SJCRH30 (cell line): ENCODE data around the gene WDR13. TPM values are rescaled to one million over a fixed set of nuclear protein-coding genes. Genes with fewer than 3 reads are reported as not detected.
"Not testable (repeated sequence)": the region's sequence is repeated elsewhere in the genome, so short reads cannot be mapped to it uniquely, and the experiment has no call there.

Experiments used
- DNase-seq, 2 experiments: peaks; one replicate each; pipeline ENCODE4 v3.0.0-alpha.2; 2015 to 2020
- H3K27ac ChIP-seq: fragments of 250-450 bp; sonication (Bioruptor Pico); 2 replicates; pipeline ENCODE4 v1.5.1; 2020; ENCODE audit warnings: mild to moderate bottlenecking, moderate library complexity
- H3K27me3 ChIP-seq: fragments of 250-450 bp; sonication (Bioruptor Pico); 2 replicates; pipeline ENCODE4 v1.5.1; 2020; ENCODE audit warnings: mild to moderate bottlenecking, moderate library complexity
- H3K36me3 ChIP-seq: fragments of 250-450 bp; sonication (Bioruptor Pico); 2 replicates; pipeline ENCODE4 v1.5.1; 2020; ENCODE audit warnings: mild to moderate bottlenecking, moderate library complexity
- H3K4me1 ChIP-seq: fragments of 250-450 bp; sonication (Bioruptor Pico); 2 replicates; pipeline ENCODE4 v1.5.1; 2020; ENCODE audit warnings: mild to moderate bottlenecking, moderate library complexity
- H3K4me3 ChIP-seq: fragments of 250-450 bp; sonication (Bioruptor Pico); 2 replicates; pipeline ENCODE4 v1.5.1; 2020; ENCODE audit warnings: mild to moderate bottlenecking, moderate library complexity
- H3K9me3 ChIP-seq: fragments of 250-450 bp; sonication (Bioruptor Pico); replicated peaks from 2 replicates; pipeline ENCODE4 v1.5.1; 2020; ENCODE audit warnings: mild to moderate bottlenecking, moderate library complexity
- total RNA-seq: library from RNA; depleted of rRNA; stranded (reverse); fragments of >200 nt; shearing (Covaris generic); gene quantifications from 2 replicates; pipeline ENCODE4 v1.2.3, GENCODE V29; 2014

WDR13 gene
- total RNA-seq, 1 experiment from 2014 or later = 19.9 TPM

DNA sequence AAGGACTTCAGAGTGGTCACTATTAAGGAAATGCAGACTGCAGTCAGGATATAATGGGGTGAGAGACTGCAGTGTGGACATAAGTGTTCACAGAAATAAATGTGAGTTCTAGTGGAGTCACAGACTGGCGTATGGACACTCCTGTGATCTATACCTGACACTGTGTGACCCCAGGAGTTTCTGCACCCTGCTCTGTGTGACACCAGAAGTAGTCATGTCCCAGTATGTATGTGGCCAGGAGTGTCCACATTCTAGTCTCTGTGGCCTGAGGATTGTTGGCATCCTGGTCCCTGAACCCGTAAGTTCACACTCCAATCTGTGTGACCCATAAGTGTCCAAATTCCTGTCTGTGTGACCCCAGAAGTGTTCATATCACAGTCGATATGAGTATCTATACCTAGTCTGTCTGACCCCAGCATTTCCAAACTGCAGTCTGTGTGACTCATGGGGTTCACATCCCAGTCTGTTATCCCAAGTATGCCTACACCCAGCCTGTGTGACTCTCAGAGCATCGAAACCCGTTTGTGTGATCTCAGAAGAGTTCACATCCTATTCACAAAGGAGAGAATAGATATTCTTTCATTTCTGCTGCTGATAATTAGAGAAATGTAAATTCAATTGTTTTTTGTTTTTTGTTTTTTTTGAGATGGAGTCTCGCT, 16.3 kb downstream of the WDR13 start:
- H3K4me1 ChIP-seq = no peaks in the 10 kb centered on the region
- no peak overlapping the region for H3K4me3 ChIP-seq
- no peak overlapping the region for H3K27ac ChIP-seq
- H3K27me3 ChIP-seq = no peaks in the 10 kb centered on the region
- H3K36me3 ChIP-seq = no peaks in the 10 kb centered on the region
- H3K9me3 ChIP-seq = no peaks in the 10 kb centered on the region
- no peak for DNase-seq

DNA sequence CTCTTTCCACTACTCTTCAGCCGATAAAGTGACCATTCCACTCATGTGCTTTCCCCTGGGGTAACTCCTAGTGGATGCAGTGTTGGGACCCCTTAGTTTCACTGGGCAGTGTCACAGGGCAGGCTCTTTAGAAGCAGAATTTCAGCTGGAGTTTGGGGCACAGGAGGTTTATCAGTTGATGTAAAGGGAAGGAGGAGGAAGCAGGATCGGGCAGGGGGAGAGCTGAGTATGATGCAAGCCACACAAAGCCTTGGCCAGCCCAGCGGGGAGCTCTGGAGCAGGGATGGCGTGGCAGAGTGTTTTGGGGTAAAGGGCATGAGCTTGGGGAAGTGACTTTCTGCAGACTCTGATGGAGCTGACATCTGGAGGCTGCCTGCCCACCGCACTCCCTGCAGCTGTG, 19.3 kb downstream of the WDR13 start:
- no peaks in the 10 kb centered on the region for H3K27me3 ChIP-seq
- no peaks in the 10 kb centered on the region for H3K36me3 ChIP-seq
- H3K4me3 ChIP-seq = no peak overlapping the region
- no peak for DNase-seq
- no peaks in the 10 kb centered on the region for H3K4me1 ChIP-seq
- no peak overlapping the region for H3K27ac ChIP-seq
- no peaks in the 10 kb centered on the region for H3K9me3 ChIP-seq

DNA sequence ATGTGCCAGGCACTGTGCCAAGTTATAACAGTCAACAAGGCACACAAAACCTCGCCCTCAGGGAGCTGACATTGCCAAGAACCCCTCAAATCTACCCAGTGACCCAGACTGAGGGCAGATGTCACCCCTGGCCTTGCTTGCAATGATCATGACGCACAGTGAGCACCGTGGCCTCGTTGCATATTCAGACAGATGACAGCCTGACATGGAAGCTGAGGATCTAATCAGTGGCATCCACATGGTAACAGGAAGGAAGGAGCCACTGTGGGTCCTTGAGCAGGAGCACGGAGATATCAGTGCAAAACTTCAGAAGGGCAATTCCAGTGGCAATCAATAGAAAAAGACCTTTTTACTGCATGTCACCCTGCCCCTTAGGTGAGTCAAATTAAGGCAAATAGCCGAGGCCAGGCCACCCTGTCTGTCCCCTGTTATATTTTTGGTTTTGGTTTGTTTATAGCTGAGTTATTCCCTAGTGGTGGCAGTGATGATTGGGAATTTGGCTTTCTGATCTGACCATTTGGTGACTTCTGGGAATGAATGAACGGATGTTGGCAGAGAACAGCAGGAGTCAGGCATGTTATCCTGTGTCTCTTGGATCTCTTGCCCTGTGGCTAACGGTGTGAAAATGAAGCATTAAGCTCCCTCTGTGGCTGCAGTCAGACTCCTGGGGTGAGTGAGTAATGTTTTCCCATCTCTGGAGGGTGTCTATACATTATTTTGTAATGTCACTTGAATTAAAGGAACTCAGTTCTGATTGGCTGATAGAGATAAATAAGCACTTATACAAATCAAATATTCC, 20.4 kb downstream of the WDR13 start:
- no peaks in the 10 kb centered on the region for H3K9me3 ChIP-seq
- no peak for DNase-seq
- no peaks in the 10 kb centered on the region for H3K36me3 ChIP-seq
- no peaks in the 10 kb centered on the region for H3K4me1 ChIP-seq
- H3K27ac ChIP-seq = no peak overlapping the region
- no peak overlapping the region for H3K4me3 ChIP-seq
- H3K27me3 ChIP-seq = no peaks in the 10 kb centered on the region

DNA sequence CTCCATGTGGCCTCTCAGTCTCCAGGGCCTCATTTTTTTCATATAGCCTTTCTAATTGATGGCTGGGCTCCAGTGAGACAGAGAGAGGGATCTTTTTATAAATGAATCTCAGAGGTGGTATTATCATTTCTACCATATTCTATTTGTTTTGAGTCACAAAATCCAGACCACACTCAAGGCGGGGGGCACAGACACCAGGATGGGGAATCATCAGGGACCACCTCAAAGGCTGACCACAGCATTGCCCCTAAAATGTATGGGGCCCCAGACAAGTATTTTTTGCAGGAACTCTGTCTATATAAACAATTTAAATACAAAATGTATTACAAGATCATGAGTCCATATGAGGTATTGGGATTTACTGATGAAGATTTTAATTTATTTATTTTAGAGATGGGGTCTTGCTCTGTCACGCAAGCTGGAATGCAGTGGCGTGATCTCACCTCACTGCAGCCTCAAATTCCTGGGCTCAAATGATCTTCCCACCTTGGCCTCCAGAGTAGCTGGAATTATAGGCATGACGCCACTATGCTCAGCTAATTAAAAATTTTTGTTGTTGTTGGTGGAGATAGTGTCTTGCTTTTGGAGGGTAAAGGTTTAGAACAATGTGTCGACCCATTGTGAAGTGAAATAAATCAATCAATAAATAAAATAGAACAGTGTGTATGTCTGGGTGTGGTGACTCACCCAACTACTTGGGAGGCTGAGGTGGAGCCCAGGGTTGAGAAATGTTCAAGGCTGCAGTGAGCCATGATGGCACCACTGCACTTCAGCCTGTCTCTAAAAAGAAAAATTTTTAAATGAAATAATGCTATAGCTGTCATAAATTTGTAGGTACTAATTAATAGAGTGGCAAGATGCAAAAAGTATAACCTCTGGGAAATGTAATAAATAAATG, 29.4 kb downstream of the WDR13 start:
- no peaks in the 10 kb centered on the region for H3K4me1 ChIP-seq
- no peak overlapping the region for H3K27ac ChIP-seq
- no peaks in the 10 kb centered on the region for H3K36me3 ChIP-seq
- H3K9me3 ChIP-seq = no peaks in the 10 kb centered on the region
- DNase-seq = no peak
- H3K4me3 ChIP-seq = no peak overlapping the region
- no peaks in the 10 kb centered on the region for H3K27me3 ChIP-seq

DNA sequence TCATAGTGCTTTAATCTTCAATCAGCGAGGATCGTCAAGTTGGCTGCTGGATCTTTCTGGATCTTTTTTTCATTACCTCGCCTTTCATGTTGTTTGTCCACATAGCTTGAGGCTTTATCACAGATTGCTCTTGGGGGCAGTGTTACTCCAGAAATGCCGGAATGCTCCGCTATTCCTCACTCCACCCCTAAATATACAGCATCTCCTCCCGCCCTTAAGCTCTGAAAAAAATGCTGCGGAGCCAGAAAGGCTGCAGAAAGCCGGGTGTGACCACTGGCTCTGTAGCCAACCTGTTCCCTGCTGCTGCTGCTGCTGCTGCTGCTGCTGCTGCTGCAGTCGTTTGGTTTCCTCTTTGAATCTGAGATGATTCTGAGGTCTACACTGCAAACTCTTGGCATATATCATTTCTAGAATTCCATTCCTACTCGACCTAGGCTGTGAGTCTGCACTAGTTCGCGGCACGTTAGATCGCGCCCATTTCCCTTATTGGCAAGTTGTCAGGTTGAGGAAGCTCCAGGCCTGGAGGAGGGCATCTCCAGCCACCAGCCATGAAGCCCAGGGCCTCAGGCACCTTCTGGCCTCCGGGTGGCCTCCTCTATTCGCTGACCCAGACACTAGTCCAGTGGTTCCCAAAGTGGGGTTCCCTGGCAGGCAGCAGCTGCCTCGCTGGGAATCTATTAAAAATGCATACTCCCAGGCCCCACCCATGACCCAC, 34.2 kb downstream of the WDR13 start:
- Histone ChIP-seq H3K27me3 (no peaks in the 10 kb centered on the region), H3K36me3 (no peaks in the 10 kb centered on the region), H3K27ac (no peak overlapping the region), H3K4me1 (no peaks in the 10 kb centered on the region), H3K9me3 (no peaks in the 10 kb centered on the region), H3K4me3 (no peak overlapping the region)
- DNase-seq = peak; percentile 73 to 78

DNA sequence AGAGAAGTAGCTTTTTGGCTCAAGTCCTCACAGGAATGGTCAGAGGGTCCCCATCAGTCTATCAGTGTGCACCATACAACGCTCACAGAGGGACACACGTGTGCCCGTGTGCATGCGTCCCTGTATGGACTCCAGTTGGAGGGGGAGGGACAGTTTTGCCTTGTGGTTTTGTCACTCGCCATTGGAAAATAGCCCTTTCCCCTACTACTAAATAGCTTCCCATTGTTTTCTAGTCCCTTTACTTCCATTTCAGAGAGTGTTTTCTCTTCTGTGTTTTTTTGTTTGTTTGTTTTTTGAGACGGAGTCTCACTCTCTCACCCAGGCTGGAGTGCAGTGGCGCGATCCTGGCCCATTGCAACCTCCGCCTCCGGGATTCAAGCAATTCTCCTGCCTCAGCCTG, 34.9 kb downstream of the WDR13 start:
- H3K27me3 ChIP-seq = no peaks in the 10 kb centered on the region
- H3K4me3 ChIP-seq = no peak overlapping the region
- no peaks in the 10 kb centered on the region for H3K36me3 ChIP-seq
- H3K9me3 ChIP-seq = no peaks in the 10 kb centered on the region
- no peak overlapping the region for H3K27ac ChIP-seq
- DNase-seq = no peak
- H3K4me1 ChIP-seq = no peaks in the 10 kb centered on the region

DNA sequence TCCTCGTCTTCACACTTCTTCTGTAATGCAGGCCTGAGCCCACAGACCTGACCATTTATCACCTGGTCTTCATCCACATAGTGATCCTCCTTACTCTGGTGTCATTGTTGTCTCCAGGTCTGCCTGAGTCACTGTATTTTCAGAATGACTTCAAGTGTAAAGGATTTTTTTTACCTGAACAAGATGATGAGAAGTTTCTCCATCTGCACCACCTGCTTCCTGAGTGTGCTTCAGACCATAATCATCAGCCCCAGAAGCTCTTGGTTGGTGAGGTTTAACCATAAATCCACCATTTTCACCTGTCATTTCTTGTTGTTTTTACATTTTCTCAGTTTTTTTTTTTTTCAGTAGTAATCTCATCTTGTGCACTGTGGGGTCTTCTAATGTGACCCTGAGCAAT, 39.0 kb downstream of the WDR13 start:
- H3K36me3 ChIP-seq = no peaks in the 10 kb centered on the region
- H3K9me3 ChIP-seq = no peaks in the 10 kb centered on the region
- no peak overlapping the region for H3K4me3 ChIP-seq
- DNase-seq = no peak
- H3K27me3 ChIP-seq = no peaks in the 10 kb centered on the region
- H3K4me1 ChIP-seq = no peaks in the 10 kb centered on the region
- no peak overlapping the region for H3K27ac ChIP-seq

DNA sequence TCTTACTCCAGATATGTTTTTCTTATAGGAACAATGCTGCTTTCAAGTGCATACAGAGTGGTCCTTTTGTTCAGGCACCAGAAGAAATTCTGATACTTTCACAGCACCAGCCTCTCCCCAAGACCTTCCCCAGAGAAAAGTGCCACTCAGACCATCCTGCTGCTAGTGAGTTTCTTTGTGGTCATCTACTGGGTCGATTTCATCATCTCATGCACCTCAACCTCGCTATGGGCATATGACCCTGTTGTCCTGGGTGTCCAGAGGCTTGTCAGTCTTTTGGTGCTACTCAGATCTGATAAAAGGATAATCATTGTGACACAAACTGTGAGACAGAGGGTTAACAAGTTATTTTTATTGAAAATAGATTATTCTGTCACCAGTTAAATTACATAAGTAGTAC, 39.5 kb downstream of the WDR13 start:
- H3K27me3 ChIP-seq = no peaks in the 10 kb centered on the region
- no peak overlapping the region for H3K4me3 ChIP-seq
- no peaks in the 10 kb centered on the region for H3K36me3 ChIP-seq
- H3K4me1 ChIP-seq = no peaks in the 10 kb centered on the region
- DNase-seq = no peak
- no peaks in the 10 kb centered on the region for H3K9me3 ChIP-seq
- H3K27ac ChIP-seq = no peak overlapping the region

DNA sequence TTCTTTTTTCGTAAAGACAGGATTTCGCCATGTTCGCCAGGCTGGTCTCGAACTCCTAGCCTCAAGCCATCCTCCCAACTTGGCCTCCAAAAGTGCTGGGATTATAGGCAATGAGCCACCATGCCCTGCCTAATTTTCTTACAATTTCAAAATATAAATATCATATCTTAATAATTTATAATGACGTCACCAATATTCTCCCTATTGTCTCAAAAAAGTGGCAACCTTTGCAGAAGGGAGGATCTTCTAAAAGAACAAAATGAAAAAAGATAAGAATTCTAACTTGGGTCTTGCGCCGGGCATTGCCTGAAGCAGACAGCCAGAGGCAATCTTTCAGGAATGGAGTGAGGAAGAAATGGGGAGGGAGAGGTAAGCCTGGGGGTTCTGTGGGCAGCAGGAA, 48.4 kb downstream of the WDR13 start:
- Histone ChIP-seq H3K4me1 (peaks cover 4% of the 10 kb centered on the region; the same call in 1 of the 2 replicates), H3K27me3 (no peaks in the 10 kb centered on the region), H3K4me3 (no peak overlapping the region), H3K36me3 (no peaks in the 10 kb centered on the region), H3K27ac (no peak overlapping the region), H3K9me3 (no peaks in the 10 kb centered on the region)
- no peak for DNase-seq

DNA sequence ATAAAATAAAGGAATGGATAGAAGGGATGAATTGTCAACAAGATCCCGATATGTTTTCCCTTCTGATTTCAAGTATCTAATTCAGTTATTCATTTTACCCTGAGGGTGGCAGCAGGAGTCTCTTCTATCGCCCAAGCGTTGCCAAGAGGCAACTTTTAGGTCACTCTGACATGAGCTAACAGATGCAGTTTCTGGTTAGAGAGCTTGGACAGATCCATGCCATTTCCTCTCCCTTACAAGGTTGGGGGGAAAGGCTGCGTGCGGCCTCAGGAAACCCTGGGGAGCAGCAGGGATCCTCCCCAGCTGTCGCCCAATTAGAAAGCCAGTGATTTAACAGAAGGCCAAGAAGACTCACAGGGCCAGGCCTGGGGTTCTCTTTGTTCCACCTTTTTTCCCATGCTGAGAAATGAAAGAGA, 51.1 kb downstream of the WDR13 start:
- Histone ChIP-seq H3K9me3 (no peaks in the 10 kb centered on the region), H3K27ac (peak overlapping the region; percentile 56), H3K27me3 (no peaks in the 10 kb centered on the region), H3K4me3 (no peak overlapping the region), H3K4me1 (peaks cover 4% of the 10 kb centered on the region; the same call in 1 of the 2 replicates), H3K36me3 (no peaks in the 10 kb centered on the region)
- DNase-seq = peak; percentile 79 to 89

DNA sequence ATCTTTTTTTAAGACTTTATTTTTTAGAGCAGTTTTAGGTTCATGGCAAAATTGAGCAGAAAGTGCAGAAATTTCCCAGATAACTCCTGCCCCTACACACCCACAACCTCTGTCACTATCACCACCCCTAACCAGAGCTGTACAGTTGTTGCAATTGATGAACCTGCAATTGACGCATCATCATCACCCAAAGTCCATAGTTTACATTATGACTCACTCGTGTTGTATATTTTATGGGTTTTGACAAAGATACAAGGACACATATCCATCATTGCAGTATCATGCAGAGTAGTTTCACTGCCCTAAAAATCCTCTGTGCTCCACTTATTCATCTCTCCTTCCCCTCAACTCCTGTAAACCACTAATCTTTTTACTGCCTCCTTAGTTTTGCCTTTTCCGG, 51.8 kb downstream of the WDR13 start:
- Histone ChIP-seq H3K4me3 (no peak overlapping the region), H3K9me3 (no peaks in the 10 kb centered on the region), H3K36me3 (no peaks in the 10 kb centered on the region), H3K4me1 (peaks cover 4% of the 10 kb centered on the region; the same call in 1 of the 2 replicates), H3K27me3 (no peaks in the 10 kb centered on the region), H3K27ac (peak overlapping the region; percentile 56)
- no peak for DNase-seq

DNA sequence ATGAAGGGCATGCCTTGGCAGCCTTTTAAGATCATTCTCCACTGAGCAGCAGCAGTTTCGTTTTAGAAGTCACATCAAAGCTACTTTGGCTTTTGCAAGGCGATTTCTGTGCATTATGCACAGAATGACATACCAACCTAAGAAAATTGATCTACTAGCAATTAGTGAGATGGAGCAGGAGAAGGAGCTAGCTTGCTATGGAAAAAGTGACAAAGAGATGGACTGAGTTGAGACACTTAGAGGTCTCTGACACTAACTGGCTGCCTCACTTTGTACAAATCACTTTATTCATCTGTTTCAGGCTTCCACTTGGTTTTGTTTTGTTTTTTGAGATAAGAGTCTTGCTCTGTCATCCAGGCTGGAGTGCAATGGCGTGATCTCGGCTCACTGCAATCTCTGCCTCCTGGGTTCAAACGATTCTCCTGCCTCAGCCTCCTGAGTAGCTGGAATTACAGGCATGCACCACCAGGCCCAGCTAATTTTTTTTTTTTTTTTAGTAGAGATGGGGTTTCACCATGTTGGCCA, 54.8 kb downstream of the WDR13 start:
- not testable (repeated sequence) for H3K36me3 ChIP-seq, H3K9me3 ChIP-seq, H3K27me3 ChIP-seq, H3K4me1 ChIP-seq, DNase-seq, H3K27ac ChIP-seq, H3K4me3 ChIP-seq

DNA sequence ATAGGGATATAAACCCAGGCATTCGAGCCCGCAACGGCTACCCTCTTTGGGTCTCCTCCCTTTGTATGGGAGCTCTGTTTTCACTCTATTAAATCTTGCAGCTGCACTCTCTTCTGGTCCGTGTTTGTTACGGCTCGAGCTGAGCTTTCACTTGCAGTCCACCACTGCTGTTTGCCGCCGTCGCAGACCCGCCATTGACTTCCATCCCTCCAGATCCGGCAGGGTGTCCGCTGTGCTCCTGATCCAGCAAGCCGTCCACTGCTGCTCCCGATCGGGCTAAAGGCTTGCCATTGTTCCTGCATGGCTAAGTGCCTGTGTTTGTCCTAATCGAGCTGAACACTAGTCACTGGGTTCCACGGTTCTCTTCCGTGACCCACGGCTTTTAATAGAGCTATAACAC, 57.5 kb downstream of the WDR13 start:
- H3K4me1 ChIP-seq, H3K36me3 ChIP-seq, DNase-seq, H3K9me3 ChIP-seq, H3K27me3 ChIP-seq, H3K27ac ChIP-seq, H3K4me3 ChIP-seq: not testable (repeated sequence)
